ENCODE data around the gene APOM.

Gene APOM

GRCh38 chr6:31658158-31658688 is 2.5 kb downstream of the APOM start:
- no peak overlapping the region for H3K4me3 ChIP-seq (ENCODE audit: low read length)
- no peak for TF ChIP-seq ZNF274 (IDR thresholded peaks at IDR 0.05; ENCODE audit: low read depth, low read length)

- TF ChIP-seq ZNF274 (IDR thresholded peaks at IDR 0.05; ENCODE audit: low read depth, low read length), result no peak
- peak overlapping the region; percentile 76; the same call in 1 of the 2 replicates for H3K4me3 ChIP-seq (ENCODE audit: low read length)
Measured at GRCh38 chr6:31658983-31659648, 3.4 kb downstream of the APOM start.

- no peak for TF ChIP-seq ZNF274 (IDR thresholded peaks at IDR 0.05; ENCODE audit: low read depth, low read length)
Measured at GRCh38 chr6:31659649-31660380, 4.1 kb downstream of the APOM start.

GRCh38 chr6:31660381-31661261 is 4.9 kb downstream of the APOM start, which contains the start of gene C6orf47:
Gene C6orf47 (minus strand): TSS chr6:31660778. CDS start chr6:31659947, 831 bp downstream.
- H3K4me3 ChIP-seq (ENCODE audit: low read length), result peak within 1 kb of the TSS; percentile 76
- no peak for TF ChIP-seq ZNF274 (IDR thresholded peaks at IDR 0.05; ENCODE audit: low read depth, low read length)

More at GRCh38 chr6:31659649-31660380, 4.1 kb downstream of the APOM start:
- peak overlapping the region; percentile 76 for H3K4me3 ChIP-seq (ENCODE audit: low read length)

GRCh38 chr6:31661262-31662123 is 5.8 kb downstream of the APOM start:
- H3K4me3 ChIP-seq (ENCODE audit: low read length), result peak overlapping the region; percentile 76; the same call in 1 of the 2 replicates
- TF ChIP-seq ZNF274 (IDR thresholded peaks at IDR 0.05; ENCODE audit: low read depth, low read length), result no peak

GRCh38 chr6:31662124-31662723 is 6.5 kb downstream of the APOM start:
- no peak for TF ChIP-seq ZNF274 (IDR thresholded peaks at IDR 0.05; ENCODE audit: low read depth, low read length)
- H3K4me3 ChIP-seq (ENCODE audit: low read length), result peak overlapping the region; percentile 1; the same call in 1 of the 2 replicates

- no peak for TF ChIP-seq ZNF274 (IDR thresholded peaks at IDR 0.05; ENCODE audit: low read depth, low read length)
- peak overlapping the region; percentile 91; the same call in 1 of the 2 replicates for H3K4me3 ChIP-seq (ENCODE audit: low read length)
Measured at GRCh38 chr6:31663126-31663960, 7.6 kb downstream of the APOM start.

- peak overlapping the region; percentile 91 for H3K4me3 ChIP-seq (ENCODE audit: low read length)
Measured at GRCh38 chr6:31663961-31664789, 8.5 kb downstream of the APOM start.

GRCh38 chr6:31664790-31665500 is 9.3 kb downstream of the APOM start, which contains the start of gene GPANK1:
Gene GPANK1 (minus strand): TSS chr6:31664997. CDS start chr6:31664478, 519 bp downstream.
- TF ChIP-seq ZNF274 (IDR thresholded peaks at IDR 0.05; ENCODE audit: low read depth, low read length), result no peak
- peak within 1 kb of the TSS; percentile 91 for H3K4me3 ChIP-seq (ENCODE audit: low read length)

More at GRCh38 chr6:31663961-31664789, 8.5 kb downstream of the APOM start:
- no peak for TF ChIP-seq ZNF274 (IDR thresholded peaks at IDR 0.05; ENCODE audit: low read depth, low read length)

Measured in GM08714 (cell line).